H1 (cell line): ENCODE measurements around the gene MACROD2. TPM values are rescaled to one million over a fixed set of nuclear protein-coding genes. Genes with fewer than 3 reads are reported as not detected.

ENCODE experiments used
- BACH1 ChIP-seq: IDR thresholded peaks from 2 replicates; pipeline ENCODE4 v1.6.1; 2012; ENCODE audit warnings: low read length, improper control_type of control experiment
- CBX8 ChIP-seq: fragments of 300-800, 300-1000 bp; sonication (generic); IDR thresholded peaks from 2 replicates; pipeline ENCODE4 v1.7.1; 2016; ENCODE audit warnings: low read depth, low read length, borderline replicate concordance
- FOSL1 ChIP-seq: IDR thresholded peaks from 2 replicates; pipeline ENCODE4 v1.6.1; 2011; ENCODE audit warnings: mild to moderate bottlenecking, low read depth, low read length, moderate library complexity; ENCODE audit not compliant: insufficient read depth
- HDAC6 ChIP-seq: IDR thresholded peaks from one replicate; pipeline ENCODE4 v1.7.1; 2012; ENCODE audit warnings: low read depth, mild to moderate bottlenecking, inconsistent platforms, low read length, moderate library complexity
- KDM1A ChIP-seq: fragments of 200-600, 300-600 bp; sonication (generic); IDR thresholded peaks from 2 replicates; pipeline ENCODE4 v1.7.1; 2016; ENCODE audit warnings: mild to moderate bottlenecking, low read length, borderline replicate concordance
- SIRT6 ChIP-seq: IDR thresholded peaks from one replicate; pipeline ENCODE4 v1.7.1; 2012; ENCODE audit warnings: low read length, inconsistent platforms
- TAF7 ChIP-seq: optimal IDR thresholded peaks from 2 replicates; pipeline ENCODE3; 2011; ENCODE audit warnings: low read depth, mild to moderate bottlenecking, inconsistent platforms, low read length, moderate library complexity, borderline replicate concordance
- polyA plus RNA-seq, 7 experiments: library from polyadenylated mRNA; depleted of rRNA in 3 of 7; stranded (reverse) in 5 of 7; unstranded in 2 of 7; fragments of >200 nt in 5 of 7; fragments of 200-250 nt in 2 of 7; gene quantifications; 1 replicate in 5 of 7; 2 replicates in 1 of 7; 4 replicates in 1 of 7; pipeline versions ENCODE4 v1.2.1 to v1.2.3, GENCODE V29; 2011 to 2013; ENCODE audit warnings: missing spikeins in 2 of 7, mixed read lengths in 2 of 7
- total RNA-seq: library from RNA; stranded (reverse); fragmentation: NEBNext Ultra II Directional; extraction: Animal tissue kit (Norgen Biotek cat#: 25700); gene quantifications from 2 replicates; pipeline ENCODE4 v1.2.1, GENCODE V29; 2021
- TF ChIP-seq, protein P1 (sequence below): IDR thresholded peaks from 2 replicates; pipeline ENCODE4 v1.6.1; 2011; ENCODE audit warnings: low read length, improper control_type of control experiment

Gene MACROD2
- total and polyA plus RNA-seq, 2 of the 8 experiments (the other 6 are each of a cell fraction or from before 2014, with no cell fraction given): 0.70 to 3.9 TPM

DNA sequence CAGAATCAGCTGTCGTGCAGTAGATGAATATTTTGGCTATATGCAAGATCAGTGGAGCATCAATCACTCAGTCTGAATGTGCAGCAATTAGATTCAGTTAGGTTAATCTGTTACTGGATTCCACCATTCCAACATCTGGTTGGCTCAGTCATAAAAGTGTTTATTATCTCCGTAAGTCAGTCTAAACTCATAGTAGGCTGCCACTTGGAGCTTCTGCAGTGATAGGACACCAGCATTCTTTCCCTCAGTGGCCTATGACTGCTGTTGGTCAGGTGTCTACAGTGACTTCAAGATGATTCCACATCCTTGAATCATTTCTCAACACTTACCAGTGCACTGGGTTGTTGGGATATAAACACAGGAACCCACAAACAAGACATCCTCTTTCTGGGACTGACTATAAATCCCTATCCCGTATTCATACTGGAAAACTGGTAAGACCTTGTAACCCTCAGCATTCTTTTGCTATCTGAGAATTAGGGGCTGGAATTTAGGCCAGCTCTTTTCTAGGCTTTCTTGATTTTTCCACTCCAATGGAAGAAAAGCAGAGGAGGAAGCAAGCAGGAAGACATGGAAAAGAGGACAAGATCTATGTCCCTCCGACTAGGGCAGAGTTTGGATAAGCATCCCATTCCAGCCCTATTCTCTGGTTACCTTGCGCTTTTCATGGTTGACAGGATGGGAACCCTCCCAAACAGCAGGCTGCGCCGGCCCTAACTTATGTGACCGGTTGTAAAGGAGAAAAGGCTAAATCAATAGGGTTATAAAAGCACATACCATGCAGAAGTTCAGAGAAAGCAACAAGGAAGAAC lies 1658.3 kb downstream of the MACROD2 start (continued):
- no peak for TF ChIP-seq FOSL1
- no peak for TF ChIP-seq HDAC6
- TF ChIP-seq TAF7: no peak
- TF ChIP-seq, protein P1, sequence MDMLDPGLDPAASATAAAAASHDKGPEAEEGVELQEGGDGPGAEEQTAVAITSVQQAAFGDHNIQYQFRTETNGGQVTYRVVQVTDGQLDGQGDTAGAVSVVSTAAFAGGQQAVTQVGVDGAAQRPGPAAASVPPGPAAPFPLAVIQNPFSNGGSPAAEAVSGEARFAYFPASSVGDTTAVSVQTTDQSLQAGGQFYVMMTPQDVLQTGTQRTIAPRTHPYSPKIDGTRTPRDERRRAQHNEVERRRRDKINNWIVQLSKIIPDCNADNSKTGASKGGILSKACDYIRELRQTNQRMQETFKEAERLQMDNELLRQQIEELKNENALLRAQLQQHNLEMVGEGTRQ: no peak
- no peak for TF ChIP-seq BACH1
- no peak for TF ChIP-seq CBX8
- TF ChIP-seq SIRT6: no peak
- no peak for TF ChIP-seq KDM1A
- TF ChIP-seq, all 59 proteins: peak for 0
